Cardiac septum (tissue), 1 donor: ENCODE measurements around the gene CEACAM3. TPM values are rescaled to one million over a fixed set of nuclear protein-coding genes. Genes with fewer than 3 reads are reported as not detected.
"Not testable (repeated sequence)": the region's sequence is repeated elsewhere in the genome, so short reads cannot be mapped to it uniquely, and the experiment has no call there.

ENCODE experiments used
- DNase-seq: peaks from one replicate; pipeline ENCODE4 v3.0.0-alpha.2; 2020; ENCODE audit warnings: low spot score
- intact Hi-C: fragments of 100-400 bp; cut with DNase I; formaldehyde crosslinking; loops from one replicate; pipeline ENCODE4 v1.14.0; 2022
- total RNA-seq: library from RNA; stranded (reverse); fragmentation: NEBNext Ultra II Directional; extraction: Animal tissue kit (Norgen Biotek cat#: 25700); gene quantifications from one replicate; pipeline ENCODE4 v1.2.1, GENCODE V29; 2021
- donor health status: DM: no; HTN: no; CAD: no.

CEACAM3 gene
- total RNA-seq, 1 donor from 2014 or later, result 0.97 TPM

DNA sequence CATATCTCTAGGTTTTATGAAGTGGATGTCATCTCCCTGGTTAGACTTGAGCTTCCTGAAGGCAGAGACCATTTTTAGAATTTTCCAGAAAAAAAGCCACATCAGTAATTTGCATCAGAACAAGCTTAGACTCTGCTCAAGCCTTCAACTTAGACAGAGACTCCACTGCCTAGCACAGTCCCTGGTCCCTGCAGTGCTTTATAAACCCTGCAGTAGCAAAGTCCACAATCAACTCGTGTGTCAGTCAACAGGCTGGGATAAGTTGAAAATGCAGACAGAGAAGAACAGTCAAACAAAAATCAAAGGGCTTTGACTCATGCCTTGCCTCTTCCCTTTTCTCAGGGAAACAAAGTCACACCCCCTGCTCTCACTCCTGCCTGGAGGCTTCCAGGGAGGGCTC lies 7.9 kb upstream of the CEACAM3 start:
- intact Hi-C loops, DNase-seq: not testable (repeated sequence)

DNA sequence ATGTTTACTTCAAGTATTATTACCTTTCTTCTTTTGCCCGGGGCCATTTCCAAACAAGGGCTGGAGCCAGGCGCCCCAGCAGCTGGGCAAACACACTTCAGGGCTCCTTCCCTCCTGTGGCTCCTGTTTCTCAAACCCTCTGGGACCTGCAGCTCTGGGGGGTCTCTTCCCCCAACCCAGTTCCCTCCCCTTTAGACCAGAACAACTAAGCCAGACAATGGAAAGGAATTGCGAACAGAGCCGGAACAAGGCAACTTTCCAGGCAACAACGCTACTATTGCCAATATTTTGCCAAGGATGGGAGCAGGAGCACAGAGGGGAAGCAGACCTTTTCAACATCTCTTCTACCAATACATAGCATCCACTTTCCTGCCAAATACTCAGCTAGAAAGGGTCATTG lies 7.3 kb upstream of the CEACAM3 start:
- DNase-seq, intact Hi-C loops: not testable (repeated sequence)

DNA sequence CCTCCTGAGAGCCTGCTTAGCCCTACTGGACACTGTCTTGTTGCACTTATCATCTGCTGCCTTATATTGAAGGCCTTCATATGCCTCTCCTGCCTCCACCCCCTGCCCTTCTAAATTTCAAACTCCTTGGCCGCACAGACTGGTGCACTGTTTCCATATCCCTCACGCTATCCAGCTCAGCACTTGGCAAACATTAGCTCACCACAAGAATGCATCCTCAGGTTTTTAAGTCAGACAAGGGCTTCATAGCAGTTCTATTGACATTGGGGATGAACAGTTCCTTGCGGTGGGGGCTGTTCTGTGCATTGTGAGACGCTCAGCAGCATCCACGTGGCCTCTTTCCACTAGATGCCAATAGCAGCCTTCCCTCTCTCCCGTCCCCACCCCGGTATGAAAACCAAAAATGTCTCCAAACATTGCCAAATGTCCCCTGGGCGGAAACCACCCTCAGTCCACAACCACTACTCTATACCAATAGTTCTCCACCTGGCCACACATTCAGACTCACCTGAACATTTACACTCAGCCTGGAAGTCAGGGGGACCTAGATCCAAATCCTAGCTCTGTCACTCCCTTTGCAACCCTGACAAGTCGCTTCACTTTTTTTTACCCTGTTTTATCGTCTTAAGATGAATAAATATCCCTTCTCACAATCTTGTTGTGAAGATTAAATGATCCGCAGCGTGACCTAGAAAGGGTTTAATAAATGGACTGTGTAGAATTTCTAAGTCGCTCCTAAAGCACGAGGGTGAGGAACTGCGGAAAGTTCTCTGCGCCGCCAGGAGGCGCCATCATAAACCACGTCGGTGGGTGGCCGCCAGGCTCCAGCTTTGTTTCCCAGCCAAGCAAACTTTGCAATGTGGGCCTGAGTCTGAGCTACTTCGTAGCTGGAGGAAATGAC lies 3.6 kb upstream of the CEACAM3 start:
- intact Hi-C loops, result no loop called here
- DNase-seq, result no peak

DNA sequence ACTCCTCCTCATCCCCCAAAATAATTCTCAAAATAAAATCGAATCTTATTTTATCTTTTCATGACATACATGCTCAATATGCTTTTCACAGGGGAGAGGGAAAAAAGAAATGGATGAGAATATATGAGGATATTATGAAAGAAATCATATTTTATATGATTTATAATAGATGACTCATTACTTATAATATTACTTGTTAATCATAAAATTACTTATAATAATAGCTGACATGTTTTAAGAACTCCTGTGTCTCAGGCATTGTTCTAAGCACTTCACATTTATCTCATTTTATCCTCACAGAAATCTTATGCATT lies 3.0 kb upstream of the CEACAM3 start:
- no peak for DNase-seq
- intact Hi-C loops, result no loop called here

DNA sequence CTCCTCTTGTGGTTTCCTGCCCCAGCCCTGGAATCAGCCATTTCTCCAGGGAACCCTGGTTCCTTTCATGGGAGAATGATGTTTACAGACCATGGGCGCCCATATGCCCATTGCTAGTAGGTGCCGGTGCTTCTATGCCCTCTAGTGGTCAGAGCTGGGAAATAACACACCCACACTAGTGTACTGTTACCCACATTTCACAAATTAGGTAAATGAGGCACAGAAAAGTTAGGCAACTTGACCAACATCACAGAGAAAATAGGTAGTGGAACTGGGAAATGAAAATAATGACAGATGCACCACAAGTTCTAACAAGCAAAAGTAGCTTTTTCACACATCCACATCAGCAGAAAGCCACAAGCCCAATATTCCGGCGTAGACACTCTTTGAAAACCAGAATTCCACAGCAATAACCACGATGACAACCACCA lies 1.3 kb upstream of the CEACAM3 start:
- intact Hi-C loops, result no loop called here
- no peak for DNase-seq

DNA sequence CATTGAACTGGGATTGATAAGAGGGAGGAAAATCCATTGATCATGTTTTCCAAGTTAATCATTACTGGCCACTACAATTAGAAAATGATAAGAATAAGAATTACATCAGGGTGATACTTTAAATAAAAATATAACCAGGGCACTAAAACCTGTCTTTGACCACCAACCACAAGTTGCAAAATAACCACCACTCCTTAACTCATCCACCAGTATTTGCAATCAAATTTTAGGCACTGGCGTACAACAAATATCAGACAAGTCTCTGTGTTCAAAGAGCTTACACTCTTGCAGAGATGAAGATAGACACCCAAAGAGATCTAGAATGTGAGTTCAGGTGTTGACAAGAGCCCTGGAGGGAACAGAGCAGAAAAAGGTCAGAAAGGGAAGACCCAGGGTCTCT lies 514 bp downstream of the CEACAM3 start:
- intact Hi-C loops, result no loop called here
- no peak for DNase-seq

DNA sequence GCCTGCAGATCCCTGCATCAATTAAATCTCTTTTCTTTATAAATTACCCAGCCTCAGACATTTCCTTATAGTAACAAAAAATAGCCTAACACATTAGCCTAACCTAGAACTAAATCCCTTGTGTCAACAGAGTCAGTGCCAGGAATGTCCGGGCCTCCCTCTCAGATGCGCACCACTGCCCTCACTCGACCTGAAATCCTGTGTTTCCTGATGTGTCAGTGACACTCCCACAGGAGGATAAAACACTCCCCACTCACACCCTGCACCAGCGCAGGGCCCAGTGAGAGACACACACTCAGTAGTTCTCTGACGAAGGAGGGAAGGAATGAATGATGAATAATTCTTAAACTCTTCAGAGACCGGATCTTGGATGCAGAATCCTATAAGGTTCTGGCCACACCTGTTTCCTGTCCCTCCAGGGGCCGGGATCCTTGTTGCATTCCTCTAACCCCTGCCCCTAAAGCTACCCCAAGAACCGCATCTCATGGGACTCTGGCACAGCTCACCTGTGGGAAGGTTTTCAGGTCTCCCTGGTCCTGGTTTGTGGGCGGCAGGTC lies 3.1 kb downstream of the CEACAM3 start:
- no peak for DNase-seq
- intact Hi-C loops, result no loop called here

DNA sequence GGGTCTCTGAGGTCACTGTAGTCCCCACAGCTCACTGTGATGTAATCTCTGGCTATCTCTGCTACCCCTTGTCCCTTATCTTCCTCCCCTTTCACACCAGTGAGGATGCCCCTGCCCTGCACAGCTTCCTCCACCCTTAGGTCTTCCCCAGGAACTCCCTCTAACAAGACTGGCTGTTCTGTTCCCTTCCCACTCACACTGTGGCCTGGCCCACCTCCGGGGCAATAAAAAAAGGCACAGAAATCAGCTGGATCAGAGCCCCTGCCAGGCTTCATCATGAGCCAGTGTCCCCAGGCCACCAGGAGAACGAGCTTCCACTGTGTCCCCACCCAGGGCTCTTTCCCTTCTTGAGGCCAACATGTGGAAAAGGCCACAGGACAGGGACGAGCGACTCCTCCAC lies 4.6 kb downstream of the CEACAM3 start:
- intact Hi-C loops, result no loop called here
- no peak for DNase-seq

DNA sequence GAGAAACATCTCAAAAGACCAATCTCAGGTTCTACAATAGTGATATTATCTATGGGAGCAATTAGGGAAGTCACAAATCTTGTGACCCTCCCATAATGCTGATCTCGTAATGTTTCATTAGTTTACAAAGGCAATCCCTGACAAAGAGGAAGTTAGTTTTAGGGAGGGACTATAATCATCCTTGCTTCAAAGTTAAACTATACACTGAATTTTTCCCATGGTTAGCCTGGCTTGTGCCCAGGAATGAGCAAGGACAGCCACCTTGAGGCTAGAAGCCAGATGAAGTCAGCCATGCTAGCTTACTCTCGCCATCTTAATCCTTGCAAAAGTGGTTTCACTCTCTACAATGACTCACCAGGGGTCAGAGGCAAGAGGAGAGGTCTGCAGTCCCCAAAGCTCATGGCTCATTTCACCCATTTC lies 5.4 kb downstream of the CEACAM3 start:
- no peak for DNase-seq
- intact Hi-C loops, result no loop called here

DNA sequence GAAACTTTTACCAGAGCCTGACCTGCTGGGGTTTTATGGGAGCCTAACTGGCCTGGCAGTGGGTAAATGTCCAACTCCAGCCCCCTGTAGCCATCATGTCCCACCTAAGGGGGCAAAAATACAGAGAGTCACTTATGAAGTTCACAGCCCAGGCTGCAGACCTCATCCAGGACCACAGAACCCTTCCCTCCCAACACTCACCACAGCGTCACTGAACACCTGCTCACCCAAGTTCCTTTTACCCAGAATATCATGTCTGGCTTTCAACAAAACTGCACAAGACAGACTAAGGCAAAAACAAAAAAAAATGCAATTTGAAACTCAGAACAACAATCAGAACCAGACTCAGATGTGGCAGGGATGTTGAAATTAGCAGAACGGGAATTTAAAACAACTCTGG lies 6.4 kb downstream of the CEACAM3 start:
- peak; percentile 70 for DNase-seq
- intact Hi-C loops, result no loop called here

DNA sequence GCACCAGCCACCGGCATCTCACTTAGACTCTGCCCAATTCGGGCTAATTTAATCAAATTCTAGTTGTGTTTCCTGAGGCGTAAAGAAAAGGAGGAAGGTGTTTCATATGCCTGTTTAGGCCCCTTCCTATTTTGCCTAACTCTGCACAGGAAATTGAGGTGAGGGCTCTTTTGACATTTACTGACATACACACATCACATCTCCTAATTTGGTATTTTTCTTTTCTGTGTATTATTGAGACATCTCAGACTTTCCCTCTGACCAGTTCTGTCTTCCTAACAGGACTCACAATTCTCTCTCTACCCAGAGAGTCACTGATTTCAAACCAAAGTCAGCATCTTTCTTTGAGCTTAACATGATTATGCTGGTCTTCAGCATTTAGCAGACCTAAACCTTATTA lies 7.9 kb downstream of the CEACAM3 start:
- peak; percentile 6 for DNase-seq
- intact Hi-C loops, result no loop called here

DNA sequence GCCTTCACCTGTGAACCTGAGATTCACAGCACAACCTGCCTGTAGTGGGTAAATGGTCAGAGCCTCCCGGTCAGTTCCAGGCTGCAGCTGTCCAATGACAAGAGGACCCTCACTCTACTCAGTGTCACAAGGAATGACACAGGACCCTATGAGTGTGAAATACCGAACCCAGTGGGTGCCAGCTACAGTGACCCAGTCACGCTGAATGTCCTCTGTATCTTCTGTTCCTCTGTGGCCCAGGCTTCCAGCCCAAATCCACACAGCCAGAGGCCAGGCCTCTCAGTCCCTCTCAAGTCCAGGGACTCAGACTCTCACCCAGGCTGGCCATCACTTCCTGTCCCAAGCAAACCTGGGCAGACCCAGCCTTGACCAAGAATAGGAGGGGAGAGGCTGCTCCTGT lies 10.8 kb downstream of the CEACAM3 start:
- DNase-seq, result no peak
- intact Hi-C loops, result no loop called here

DNA sequence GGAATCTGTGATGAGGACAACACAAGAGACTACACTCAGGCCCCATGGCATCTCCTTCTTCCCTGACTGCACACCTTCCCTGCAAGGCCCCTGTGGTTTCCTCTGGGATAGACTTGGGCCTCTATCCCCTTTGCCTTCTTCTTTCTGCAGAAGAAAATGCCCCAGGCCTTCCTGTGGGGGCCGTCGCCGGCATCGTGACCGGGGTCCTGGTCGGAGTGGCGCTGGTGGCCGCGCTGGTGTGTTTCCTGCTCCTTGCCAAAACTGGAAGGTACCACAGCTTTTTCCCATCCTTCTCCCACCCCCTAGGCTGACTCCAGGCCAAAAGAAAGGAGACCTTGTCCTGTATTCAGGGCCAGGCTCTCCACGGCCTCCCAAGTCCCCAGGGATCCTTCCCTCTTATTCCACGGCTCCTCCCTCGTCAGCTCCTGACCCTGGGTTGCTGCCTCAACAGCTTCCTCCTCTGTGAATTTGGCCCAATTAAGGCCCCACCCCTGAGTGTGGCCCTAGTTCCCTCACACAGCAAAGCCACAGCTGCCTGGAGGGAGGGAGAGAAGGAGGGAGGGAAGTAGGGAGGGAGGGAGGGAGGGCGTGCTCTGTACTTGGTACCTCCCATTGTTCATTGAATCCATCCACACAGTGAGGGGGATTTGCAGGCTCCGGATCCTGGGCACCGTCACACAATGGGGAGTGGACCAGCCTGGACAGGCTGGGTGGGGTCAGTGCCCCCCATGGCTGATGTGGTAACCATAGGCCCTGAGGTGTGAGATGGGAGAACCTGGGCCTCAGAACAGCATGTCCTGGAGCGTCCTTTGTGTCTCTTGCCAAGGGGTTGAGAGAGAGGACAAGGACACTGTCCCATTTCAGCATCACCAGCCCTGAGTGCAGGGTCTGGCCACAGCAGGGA lies 12.5 kb downstream of the CEACAM3 start:
- DNase-seq, result peak; percentile 91
- intact Hi-C loops, result no loop called here

DNA sequence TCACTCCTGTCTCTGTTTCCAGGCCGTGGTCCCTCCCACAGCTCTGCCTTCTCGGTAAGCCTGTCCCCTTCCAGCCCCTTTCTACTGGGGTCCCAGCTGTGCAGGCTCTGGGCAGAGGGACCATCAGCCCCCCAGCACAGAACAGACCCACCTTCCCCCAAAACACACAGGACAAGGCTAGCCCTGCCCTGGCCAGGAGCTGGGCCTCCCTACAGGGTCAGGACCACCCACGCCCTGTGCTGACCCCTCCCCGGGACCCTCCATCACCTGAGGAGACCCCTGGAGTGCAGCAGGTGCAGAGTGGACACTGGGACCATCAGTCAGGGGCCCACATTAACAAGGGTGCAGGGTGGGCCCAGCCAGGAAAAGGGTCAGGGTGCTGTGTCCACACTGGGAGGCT lies 13.9 kb downstream of the CEACAM3 start:
- intact Hi-C loops, result no loop called here

DNA sequence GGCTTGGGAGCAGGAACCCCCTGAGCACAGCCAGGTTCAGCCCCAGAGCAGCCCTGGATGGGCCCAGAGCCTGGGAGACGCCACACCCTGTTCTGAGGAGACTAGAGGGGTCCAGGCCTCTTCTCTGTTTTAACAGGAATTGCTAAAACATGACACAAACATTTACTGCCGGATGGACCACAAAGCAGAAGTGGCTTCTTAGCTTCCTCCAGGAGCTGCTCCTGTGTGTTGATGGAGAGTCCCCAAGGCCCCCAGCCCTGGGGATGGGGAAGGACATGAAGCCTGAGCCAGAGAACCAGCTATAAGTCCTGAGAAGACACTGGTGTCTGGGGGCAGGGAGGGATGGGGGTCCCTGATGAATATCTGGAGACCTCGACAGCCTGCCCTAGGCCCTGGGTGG lies 14.6 kb downstream of the CEACAM3 start:
- peak; percentile 83 for DNase-seq
- intact Hi-C loops, result no loop called here

More for the DNA sequence above, 13.9 kb downstream of the CEACAM3 start:
- peak; percentile 71 for DNase-seq

DNA sequence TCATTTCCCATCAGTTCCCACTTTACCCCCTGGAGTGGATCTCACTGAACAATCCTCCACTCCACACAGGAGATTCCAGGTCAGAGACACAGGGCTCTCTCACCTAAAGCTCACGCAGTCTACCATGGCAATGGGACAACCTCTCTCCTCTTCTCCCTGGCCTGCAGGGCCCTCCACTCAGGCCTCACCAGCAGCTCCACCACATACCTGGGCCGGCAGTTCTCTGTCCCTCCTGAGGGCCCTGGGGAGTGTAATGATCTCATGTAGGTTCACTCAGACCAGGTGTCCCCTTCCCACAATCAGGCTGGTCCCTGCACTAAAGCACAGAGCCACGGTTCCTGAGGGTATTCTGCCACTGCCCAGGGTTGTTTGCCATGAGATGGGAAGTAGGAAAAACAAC lies 15.6 kb downstream of the CEACAM3 start:
- intact Hi-C loops, result no loop called here

DNA sequence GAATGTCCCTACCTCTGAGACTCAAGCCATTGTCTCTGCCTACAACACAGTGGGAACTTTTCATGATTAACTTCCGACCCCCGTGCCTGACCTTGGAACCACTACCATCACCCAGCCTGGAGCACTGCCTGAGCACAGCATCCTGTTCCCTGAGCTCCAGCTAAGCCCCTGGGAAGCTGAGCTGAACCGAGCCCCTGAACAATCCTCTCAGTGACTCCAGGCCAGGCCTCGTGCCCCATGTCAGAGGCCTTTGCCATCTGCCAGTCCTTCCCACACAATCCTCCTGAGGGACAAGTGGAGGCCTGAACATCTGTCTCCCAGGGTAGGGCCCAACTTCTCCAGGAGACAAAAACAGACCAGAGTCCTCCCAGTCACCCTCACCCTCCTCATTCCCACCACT lies 17.5 kb downstream of the CEACAM3 start:
- peak; percentile 68 for DNase-seq
- intact Hi-C loops, result no loop called here

More for the DNA sequence above, 15.6 kb downstream of the CEACAM3 start:
- peak; percentile 56 for DNase-seq

DNA sequence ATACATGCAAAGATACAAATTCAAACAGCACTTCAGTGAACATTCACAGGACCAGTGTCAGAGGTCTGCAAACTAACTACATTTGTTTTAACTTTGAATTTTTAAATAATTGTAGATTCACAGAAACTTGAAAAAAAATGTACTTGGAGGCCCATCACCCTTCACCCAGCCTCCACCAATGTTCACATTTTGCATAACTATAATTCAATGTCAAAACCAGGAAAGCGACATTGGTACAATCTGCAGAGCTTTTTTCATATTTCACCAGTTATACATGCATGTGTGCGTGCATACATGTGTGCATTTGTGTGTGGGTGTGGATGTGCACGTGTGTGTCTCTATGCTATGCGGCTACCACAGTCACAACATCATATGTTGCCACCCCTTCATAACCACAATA lies 18.9 kb downstream of the CEACAM3 start:
- intact Hi-C loops, result no loop called here
- no peak for DNase-seq

DNA sequence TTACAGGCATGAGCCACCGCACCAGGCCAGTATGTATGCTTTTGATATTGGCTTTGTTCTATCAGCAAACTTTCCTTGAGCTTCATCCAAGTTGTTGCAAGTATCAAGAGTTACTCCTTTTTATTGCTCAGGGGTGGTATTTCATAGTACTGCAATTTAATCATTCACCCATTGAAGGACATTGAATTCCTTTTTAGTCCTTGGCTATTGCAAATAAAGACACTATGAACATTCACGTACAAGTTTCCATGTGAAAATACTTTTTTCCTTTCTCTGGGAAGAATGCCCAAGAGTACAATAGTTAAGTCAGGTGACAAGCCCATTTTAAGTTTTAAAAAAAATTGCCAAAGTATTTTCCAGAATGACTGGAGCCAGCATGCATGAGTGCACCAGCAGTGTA lies 20.4 kb downstream of the CEACAM3 start:
- intact Hi-C loops, result no loop called here
- no peak for DNase-seq

DNA sequence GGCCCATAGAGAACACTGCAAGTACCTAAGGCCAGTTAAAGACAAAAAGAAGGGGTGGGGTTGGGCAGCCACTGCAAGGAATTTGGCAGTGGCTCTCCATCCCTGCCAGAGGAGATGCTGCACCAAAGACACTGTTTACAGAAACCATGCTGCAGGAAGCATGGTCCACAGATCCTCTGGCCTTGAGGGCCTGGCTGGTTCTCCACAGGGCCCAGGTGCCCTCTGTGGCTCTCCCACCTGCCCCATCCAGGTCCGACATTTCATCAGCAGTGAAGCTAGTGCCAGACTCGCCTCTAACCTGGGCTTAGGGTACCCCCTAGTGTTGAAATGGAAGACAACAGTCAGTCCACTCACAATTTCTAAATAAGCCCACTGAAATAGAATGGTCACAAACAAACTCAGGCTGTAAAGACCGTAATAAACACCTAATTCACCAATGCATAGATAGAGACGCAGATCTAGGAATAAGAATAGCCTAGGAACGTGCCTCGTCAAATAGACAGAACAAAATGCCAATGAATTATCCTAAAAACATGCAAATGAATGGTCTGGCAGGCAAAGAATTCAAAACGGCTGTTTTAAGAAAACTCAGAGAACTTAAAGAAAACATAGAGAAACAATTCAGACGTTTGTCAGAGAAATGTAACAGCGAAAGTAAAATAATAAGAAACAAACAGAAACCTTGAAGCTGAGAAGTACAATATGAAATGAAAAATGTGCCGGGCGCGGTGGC lies 24.8 kb downstream of the CEACAM3 start:
- intact Hi-C loops, result no loop called here
- DNase-seq, result no peak
